ENCODE results near the gene FAM171A1.

DNA sequence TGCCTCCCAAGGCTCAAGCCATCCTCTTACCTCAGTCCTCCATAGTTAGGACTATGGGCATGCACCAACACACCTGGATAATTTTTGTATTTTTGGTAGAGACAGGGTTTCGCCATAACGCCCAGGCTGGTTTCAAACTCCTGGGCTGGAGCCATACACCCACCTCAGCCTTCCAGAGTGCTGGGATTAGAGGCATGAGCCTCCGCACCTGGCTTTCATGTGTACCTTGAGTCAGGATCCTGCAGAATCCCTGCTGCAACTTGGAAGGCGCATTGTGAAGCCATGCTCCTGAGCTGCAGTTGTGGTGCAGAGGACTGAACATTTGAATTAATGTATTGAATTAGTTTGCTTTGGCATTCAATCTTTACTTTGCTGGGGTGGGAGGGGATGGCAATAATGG, 173.2 kb downstream of the FAM171A1 start:
- TF ChIP-seq, protein P1, sequence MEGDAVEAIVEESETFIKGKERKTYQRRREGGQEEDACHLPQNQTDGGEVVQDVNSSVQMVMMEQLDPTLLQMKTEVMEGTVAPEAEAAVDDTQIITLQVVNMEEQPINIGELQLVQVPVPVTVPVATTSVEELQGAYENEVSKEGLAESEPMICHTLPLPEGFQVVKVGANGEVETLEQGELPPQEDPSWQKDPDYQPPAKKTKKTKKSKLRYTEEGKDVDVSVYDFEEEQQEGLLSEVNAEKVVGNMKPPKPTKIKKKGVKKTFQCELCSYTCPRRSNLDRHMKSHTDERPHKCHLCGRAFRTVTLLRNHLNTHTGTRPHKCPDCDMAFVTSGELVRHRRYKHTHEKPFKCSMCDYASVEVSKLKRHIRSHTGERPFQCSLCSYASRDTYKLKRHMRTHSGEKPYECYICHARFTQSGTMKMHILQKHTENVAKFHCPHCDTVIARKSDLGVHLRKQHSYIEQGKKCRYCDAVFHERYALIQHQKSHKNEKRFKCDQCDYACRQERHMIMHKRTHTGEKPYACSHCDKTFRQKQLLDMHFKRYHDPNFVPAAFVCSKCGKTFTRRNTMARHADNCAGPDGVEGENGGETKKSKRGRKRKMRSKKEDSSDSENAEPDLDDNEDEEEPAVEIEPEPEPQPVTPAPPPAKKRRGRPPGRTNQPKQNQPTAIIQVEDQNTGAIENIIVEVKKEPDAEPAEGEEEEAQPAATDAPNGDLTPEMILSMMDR (IDR thresholded peaks at IDR 0.05), result no peak
- no peak for TF ChIP-seq ZFX (IDR thresholded peaks at IDR 0.05; ENCODE audit: borderline replicate concordance)
